GM23338 (cell line): ENCODE results near the gene IGSF9B.

ENCODE experiments used
- CREB1 ChIP-seq: fragments of 250-450 bp; sonication (Bioruptor Pico); IDR thresholded peaks from 2 replicates; pipeline ENCODE4 v1.5.0; 2020; ENCODE audit warnings: low read depth, mild to moderate bottlenecking, moderate library complexity
- EZH2phosphoT487 ChIP-seq: fragments of 200-600 bp; sonication (generic); IDR thresholded peaks from one replicate; pipeline ENCODE4 v1.8.1; 2018; ENCODE audit warnings: antibody characterized with exemption; ENCODE audit not compliant: unreplicated experiment

DNA sequence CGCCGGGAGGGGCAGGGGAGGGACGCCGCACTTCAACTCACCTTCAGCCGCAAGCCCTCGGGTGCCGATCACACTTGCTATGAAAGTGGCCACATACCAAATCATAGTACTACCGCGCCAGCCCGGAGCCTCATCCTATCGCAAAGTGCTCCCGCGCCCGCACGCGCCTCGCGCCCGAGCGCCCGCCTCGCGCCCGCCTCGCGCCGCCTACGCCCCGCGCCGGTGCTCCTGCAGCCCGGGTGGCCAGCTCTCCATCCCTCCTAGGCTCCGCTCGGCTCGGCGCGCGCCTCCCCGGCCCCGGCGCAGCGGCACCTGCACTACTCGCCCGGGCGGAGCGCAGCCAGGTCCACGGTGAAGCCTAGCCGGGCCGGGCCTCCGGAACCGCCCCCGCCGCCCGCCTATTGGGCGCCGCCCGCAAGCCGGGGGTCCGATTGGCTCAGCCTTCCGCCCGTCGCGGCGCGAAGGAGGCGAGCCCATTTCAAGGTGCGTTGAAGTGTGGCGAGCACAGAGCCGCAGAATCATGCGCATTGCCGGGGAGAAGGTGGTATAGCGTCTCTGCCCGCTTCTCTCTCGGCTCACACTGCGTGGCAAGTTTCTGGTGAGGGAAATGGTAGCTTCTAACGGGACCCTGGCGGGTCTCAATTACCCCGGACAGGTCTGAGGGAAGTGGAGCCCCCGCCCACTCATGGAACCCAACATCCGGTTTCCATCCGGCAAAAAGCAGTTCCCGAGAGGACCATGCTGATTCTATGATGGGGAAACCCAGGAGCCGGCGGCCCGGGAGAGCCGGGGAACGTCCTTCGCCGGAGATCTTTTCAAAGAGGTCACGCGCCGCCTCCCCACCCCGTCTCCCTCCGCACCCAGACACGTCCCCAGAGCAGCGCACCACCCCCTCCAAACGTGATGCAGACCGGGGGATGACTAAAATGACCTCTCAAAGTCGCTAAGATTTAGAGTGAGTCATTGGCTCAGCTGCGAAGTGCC is at the start of gene IGSF9B:
- peak; percentile 37 for TF ChIP-seq CREB1 (CRISPR knock-in tag)
- no peak for TF ChIP-seq EZH2phosphoT487
